CD4-positive, alpha-beta T cell (primary cell): ENCODE data around the gene CNNM2. TPM values are rescaled to one million over a fixed set of nuclear protein-coding genes. Genes with fewer than 3 reads are reported as not detected.

Experiments
- ATAC-seq: fragments of 200-7000 bp; cut with Tn5 transposase; one replicate; pipeline ENCODE4 v1.10.0; 2022; ENCODE audit warnings: mild to moderate bottlenecking; ENCODE audit not compliant: poor library complexity
- CTCF ChIA-PET: fragments of 350-600 bp; sonication (Branson Sonifier 250); formaldehyde crosslinking; loops from one replicate; lab custom pipeline; 2021; ENCODE audit warnings: antibody characterized with exemption, inconsistent platforms; lab: Charles Lee
- POLR2A ChIA-PET: fragments of 350-600 bp; sonication (Branson Sonifier 250); formaldehyde crosslinking; loops from one replicate; lab custom pipeline; 2021; ENCODE audit warnings: antibody characterized with exemption, inconsistent platforms; lab: Charles Lee
- DNase-seq, 14 experiments: peaks; one replicate each; pipeline ENCODE4 v3.0.0-alpha.2; 2013 to 2020; ENCODE audit warnings: mixed read lengths in 2 of 14
- H3K27ac ChIP-seq, 2 donors: one replicate each; pipeline versions ENCODE4 v1.5.1 to v1.7.0; 2013; ENCODE audit warnings: low read length in 2 of 2, low read depth in 1 of 2, mild to moderate bottlenecking in 1 of 2
- H3K27me3 ChIP-seq, 2 experiments: 1 replicate in 1 of 2; 2 replicates in 1 of 2; pipeline versions ENCODE4 v1.6.1 to v1.7.0; 2013; ENCODE audit warnings: low read length in 2 of 2, control low read depth in 1 of 2, mild to moderate bottlenecking in 1 of 2, moderate library complexity in 1 of 2; ENCODE audit not compliant: insufficient read depth in 2 of 2, control insufficient read depth in 1 of 2
- H3K36me3 ChIP-seq: one replicate; pipeline ENCODE4 v1.6.1; 2013; ENCODE audit warnings: low read length, control low read depth; ENCODE audit not compliant: insufficient read depth
- H3K4me1 ChIP-seq: one replicate; pipeline ENCODE4 v1.6.1; 2013; ENCODE audit warnings: low read length, control low read depth; ENCODE audit not compliant: insufficient read depth
- H3K4me3 ChIP-seq: one replicate; pipeline ENCODE4 v1.5.1; 2013; ENCODE audit warnings: mild to moderate bottlenecking, low read length, moderate library complexity
- H3K9me3 ChIP-seq, 2 experiments: 1 replicate in 1 of 2; 2 replicates in 1 of 2; pipeline versions ENCODE4 v1.6.1 to v1.7.0; 2013; ENCODE audit warnings: low read length in 2 of 2, mild to moderate bottlenecking in 2 of 2, control low read depth in 1 of 2, moderate library complexity in 1 of 2; ENCODE audit not compliant: control insufficient read depth in 1 of 2, insufficient read depth in 1 of 2
- H3K27ac Mint-ChIP-seq: one replicate; pipeline ENCODE4 v1.8.0; 2020; ENCODE audit warnings: mixed read lengths
- H3K27me3 Mint-ChIP-seq: one replicate; pipeline ENCODE4 v1.8.0; 2021; ENCODE audit warnings: mixed read lengths
- H3K36me3 Mint-ChIP-seq: one replicate; pipeline ENCODE4 v1.8.0; 2021; ENCODE audit warnings: low read depth, mixed read lengths
- H3K4me1 Mint-ChIP-seq: one replicate; pipeline ENCODE4 v1.8.0; 2021; ENCODE audit warnings: low read depth, mixed read lengths
- H3K4me3 Mint-ChIP-seq: one replicate; pipeline ENCODE4 v1.8.0; 2020; ENCODE audit warnings: mild to moderate bottlenecking, mixed read lengths
- H3K9me3 Mint-ChIP-seq: one replicate; pipeline ENCODE4 v1.8.0; 2020; ENCODE audit warnings: mixed read lengths
- intact Hi-C, 2 experiments: fragments of 100-400 bp; cut with DNase I in 1 of 2; cut with micrococcal nuclease in 1 of 2; formaldehyde crosslinking; loops; one replicate each; pipeline versions ENCODE4 v1.15.1 to v1.9.0; 2023 to 2025; cut with DNase I, micrococcal nuclease
- total RNA-seq, 174 experiments: library from RNA in 2 of 174; stranded (reverse) in 2 of 174; gene quantifications; one replicate each; pipeline ENCODE4 v1.2.3 and lab custom pipeline; 2021 to 2026
- TF ChIP-seq, protein P1 (sequence below): fragments of 200-600 bp; IDR thresholded peaks from one replicate; pipeline ENCODE4 v1.8.0; 2022; ENCODE audit warnings: antibody characterized with exemption, mild to moderate bottlenecking

The CNNM2 gene
- total RNA-seq, 2 experiments from 2014 or later, result 8.4 to 8.9 TPM

GRCh38 chr10:102870221-102870620 lies 47.9 kb upstream of the CNNM2 start:
- Mint-ChIP-seq H3K9me3 (no peaks in the 10 kb centered on the region), H3K4me1 (peaks cover 19% of the 10 kb centered on the region), H3K36me3 (peaks cover 4% of the 10 kb centered on the region), H3K27me3 (peaks cover 18% of the 10 kb centered on the region), H3K4me3 (no peak overlapping the region), H3K27ac (no peak overlapping the region)
- Histone ChIP-seq H3K36me3 (peaks cover 3% of the 10 kb centered on the region), H3K4me1 (peaks cover 9% of the 10 kb centered on the region), H3K4me3 (no peak overlapping the region), H3K9me3 (no peaks in the 10 kb centered on the region), H3K27me3 (peaks cover 14 to 17% of the 10 kb centered on the region in 2 experiments), H3K27ac (no peak overlapping the region)
- ChIA-PET POLR2A (no interaction called here), CTCF (no interaction called here)
- DNase-seq (no peak), ATAC-seq (no peak)
- TF ChIP-seq, protein P1, sequence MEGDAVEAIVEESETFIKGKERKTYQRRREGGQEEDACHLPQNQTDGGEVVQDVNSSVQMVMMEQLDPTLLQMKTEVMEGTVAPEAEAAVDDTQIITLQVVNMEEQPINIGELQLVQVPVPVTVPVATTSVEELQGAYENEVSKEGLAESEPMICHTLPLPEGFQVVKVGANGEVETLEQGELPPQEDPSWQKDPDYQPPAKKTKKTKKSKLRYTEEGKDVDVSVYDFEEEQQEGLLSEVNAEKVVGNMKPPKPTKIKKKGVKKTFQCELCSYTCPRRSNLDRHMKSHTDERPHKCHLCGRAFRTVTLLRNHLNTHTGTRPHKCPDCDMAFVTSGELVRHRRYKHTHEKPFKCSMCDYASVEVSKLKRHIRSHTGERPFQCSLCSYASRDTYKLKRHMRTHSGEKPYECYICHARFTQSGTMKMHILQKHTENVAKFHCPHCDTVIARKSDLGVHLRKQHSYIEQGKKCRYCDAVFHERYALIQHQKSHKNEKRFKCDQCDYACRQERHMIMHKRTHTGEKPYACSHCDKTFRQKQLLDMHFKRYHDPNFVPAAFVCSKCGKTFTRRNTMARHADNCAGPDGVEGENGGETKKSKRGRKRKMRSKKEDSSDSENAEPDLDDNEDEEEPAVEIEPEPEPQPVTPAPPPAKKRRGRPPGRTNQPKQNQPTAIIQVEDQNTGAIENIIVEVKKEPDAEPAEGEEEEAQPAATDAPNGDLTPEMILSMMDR, result no peak
- intact Hi-C loops, result no loop called here

- H3K27ac ChIP-seq, result no peak overlapping the region
- DNase-seq (no peak), ATAC-seq (no peak)
- intact Hi-C loops, result no loop called here
- Mint-ChIP-seq H3K36me3 (no peaks in the 10 kb centered on the region), H3K4me3 (no peak overlapping the region), H3K4me1 (peaks cover 19% of the 10 kb centered on the region), H3K27ac (no peak overlapping the region), H3K9me3 (no peaks in the 10 kb centered on the region), H3K27me3 (peaks cover 18% of the 10 kb centered on the region)
- ChIA-PET POLR2A (interaction anchor here (0.7 kb wide), 1 partner anchor 46 kb away, joined by 4 read pairs; the partner anchor contains the start of gene CNNM2), CTCF (no interaction called here)
- TF ChIP-seq, protein P1, result no peak
- H3K9me3 ChIP-seq, result no peaks in the 10 kb centered on the region
- H3K27me3 ChIP-seq, result peaks cover 14 to 17% of the 10 kb centered on the region in 2 experiments
- H3K4me1 ChIP-seq, result peaks cover 9% of the 10 kb centered on the region
- no peaks in the 10 kb centered on the region for H3K36me3 ChIP-seq
- H3K4me3 ChIP-seq, result no peak overlapping the region
These were observed 45.9 kb upstream of the CNNM2 start for GRCh38 chr10:102872163-102872562.

DNA sequence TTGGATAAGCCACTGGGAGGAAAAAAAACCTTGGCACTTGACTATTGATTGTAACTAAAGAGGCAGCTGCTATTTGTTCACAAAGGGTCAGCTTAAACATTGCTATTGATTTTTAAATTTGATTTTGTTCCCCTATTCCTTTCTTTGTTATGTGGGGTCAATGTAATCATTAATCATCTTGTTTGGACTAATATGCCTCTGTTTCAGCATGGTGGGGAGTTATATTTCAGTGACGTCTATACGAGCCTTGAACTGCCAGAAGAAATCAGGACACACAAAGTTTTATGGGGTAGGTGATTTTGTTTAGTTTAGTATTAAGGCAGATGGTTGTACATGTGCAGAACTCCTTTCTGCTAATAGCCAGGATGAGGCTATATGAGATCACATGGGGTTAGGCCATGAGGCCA lies 41.3 kb upstream of the CNNM2 start:
- TF ChIP-seq, protein P1, result no peak
- no peaks in the 10 kb centered on the region for H3K9me3 ChIP-seq
- H3K27ac ChIP-seq, result no peak overlapping the region
- H3K36me3 ChIP-seq, result no peaks in the 10 kb centered on the region
- Mint-ChIP-seq H3K4me1 (no peaks in the 10 kb centered on the region), H3K27me3 (no peaks in the 10 kb centered on the region), H3K36me3 (no peaks in the 10 kb centered on the region), H3K4me3 (no peak overlapping the region), H3K27ac (no peak overlapping the region), H3K9me3 (no peaks in the 10 kb centered on the region)
- POLR2A ChIA-PET, result no interaction called here
- no peaks in the 10 kb centered on the region for H3K27me3 ChIP-seq
- H3K4me3 ChIP-seq, result no peak overlapping the region
- DNase-seq (no peak), ATAC-seq (no peak)
- H3K4me1 ChIP-seq, result no peaks in the 10 kb centered on the region
- CTCF ChIA-PET, result interaction anchor here (0.7 kb wide), 1 partner anchor 137 kb away, joined by 3 read pairs; no protein-coding TSS in a partner anchor
- intact Hi-C loops, result no loop called here
